K562 (cell line): ENCODE measurements around the gene HSDL2. TPM values are rescaled to one million over a fixed set of nuclear protein-coding genes. Genes with fewer than 3 reads are reported as not detected.

ENCODE experiments used
- ATF1 ChIP-seq, 2 experiments: fragments of 450-650 bp in 1 of 2; IDR thresholded peaks; 2 replicates each; pipeline ENCODE4 v1.6.1; 2016; ENCODE audit warnings: missing compliant biosample characterization in 1 of 2, missing genetic modification characterization in 1 of 2
- CC2D1A ChIP-seq: fragments of 450-650 bp; IDR thresholded peaks from 2 replicates; pipeline ENCODE4 v1.6.1; 2017; ENCODE audit warnings: mild to moderate bottlenecking
- CCNT2 ChIP-seq: IDR thresholded peaks from 2 replicates; pipeline ENCODE4 v1.6.1; 2011; ENCODE audit warnings: borderline replicate concordance, low read depth, mild to moderate bottlenecking, moderate library complexity, mixed read lengths, low read length; ENCODE audit not compliant: insufficient read length; ENCODE audit errors: extremely low read depth
- CHD2 ChIP-seq: IDR thresholded peaks from 2 replicates; pipeline ENCODE4 v1.6.1; 2011; ENCODE audit warnings: low read depth, low read length
- EGR1 ChIP-seq: fragments of 450-650 bp; conservative IDR thresholded peaks from 2 replicates; pipeline ENCODE4 v1.6.1; 2017; ENCODE audit warnings: mild to moderate bottlenecking
- FOXJ2 ChIP-seq: fragments of 200-800 bp; sonication (Bioruptor generic); IDR thresholded peaks from 2 replicates; pipeline ENCODE4 v1.6.1; 2016; ENCODE audit warnings: missing genetic modification characterization, missing compliant biosample characterization
- HDGF ChIP-seq: fragments of 450-650 bp; IDR thresholded peaks from 2 replicates; pipeline ENCODE4 v1.6.1; 2016
- KAT8 ChIP-seq: fragments of 450-650 bp; IDR thresholded peaks from 2 replicates; pipeline ENCODE4 v1.6.1; 2016; ENCODE audit warnings: low read depth, mild to moderate bottlenecking
- LEF1 ChIP-seq: fragments of 450-650 bp; IDR thresholded peaks from 2 replicates; pipeline ENCODE4 v1.6.1; 2016; ENCODE audit warnings: mild to moderate bottlenecking
- MTA3 ChIP-seq: fragments of 450-650 bp; formaldehyde crosslinking; IDR thresholded peaks from 2 replicates; pipeline ENCODE4 v1.6.1; 2017; ENCODE audit warnings: mild to moderate bottlenecking, borderline replicate concordance
- NFATC3 ChIP-seq: fragments of 450-650 bp; IDR thresholded peaks from 2 replicates; pipeline ENCODE4 v1.6.1; 2017; ENCODE audit warnings: mild to moderate bottlenecking
- NR2C1 ChIP-seq, 2 experiments: fragments of 450-650 bp; IDR thresholded peaks; 2 replicates each; pipeline ENCODE4 v1.6.1; 2017; ENCODE audit warnings: mild to moderate bottlenecking in 2 of 2, antibody characterized with exemption in 1 of 2, inconsistent platforms in 1 of 2, missing compliant biosample characterization in 1 of 2, missing genetic modification characterization in 1 of 2
- PHF20 ChIP-seq: fragments of 450-650 bp; IDR thresholded peaks from 2 replicates; pipeline ENCODE4 v1.6.1; 2018; ENCODE audit not compliant: partially characterized antibody
- SMARCA5 ChIP-seq: fragments of 450-650 bp; IDR thresholded peaks from 2 replicates; pipeline ENCODE4 v1.6.1; 2016
- SREBF2 ChIP-seq: sonication (generic); formaldehyde crosslinking; IDR thresholded peaks from 2 replicates; pipeline ENCODE4 v1.4.0; 2020; ENCODE audit warnings: mild to moderate bottlenecking, missing genetic modification reagents
- TAF7 ChIP-seq: fragments of 450-650 bp; IDR thresholded peaks from 2 replicates; pipeline ENCODE4 v1.6.1; 2016; ENCODE audit warnings: missing genetic modification characterization, missing compliant biosample characterization
- U2AF2 ChIP-seq: fragments of 200-400 bp; formaldehyde crosslinking; optimal IDR thresholded peaks from 2 replicates; pipeline ENCODE3; 2017; ENCODE audit warnings: low read depth, mild to moderate bottlenecking, low read length
- ZEB2 ChIP-seq: fragments of 450-650 bp; IDR thresholded peaks from 2 replicates; pipeline ENCODE4 v1.6.1; 2016
- polyA plus RNA-seq, 8 experiments: library from polyadenylated mRNA; depleted of rRNA in 4 of 8; stranded (reverse) in 5 of 8; unstranded in 3 of 8; fragments of >200 nt; fragmentation: Nextera tagmentation in 2 of 8; fragmentation: Illumina TruSeq in 1 of 8; extraction: Ambion mirVana in 2 of 8; extraction: Trizol in 1 of 8; gene quantifications; 2 replicates each; pipeline versions ENCODE4 v1.2.1 to v1.2.3, GENCODE V29; 2011 to 2014; ENCODE audit warnings: inconsistent platforms in 1 of 8, missing spikeins in 1 of 8
- total RNA-seq, 7 experiments: library from RNA; depleted of rRNA in 6 of 7; stranded (reverse); fragments of >200 nt in 6 of 7; fragmentation: Illumina TruSeq in 2 of 7; extraction: Trizol in 2 of 7; gene quantifications; 2 replicates each; pipeline versions ENCODE4 v1.2.1 to v1.2.3, GENCODE V29; 2011 to 2021; ENCODE audit warnings: low replicate concordance in 1 of 7
- TF ChIP-seq, protein P1 (sequence below): fragments of 450-650 bp; IDR thresholded peaks from 2 replicates; pipeline ENCODE4 v1.6.1; 2017; ENCODE audit warnings: antibody characterized with exemption, mild to moderate bottlenecking
- TF ChIP-seq, protein P2 (sequence below), 2 experiments: fragments of 450-650 bp in 1 of 2; sonication (generic) in 1 of 2; formaldehyde crosslinking; conservative IDR thresholded peaks; 2 replicates each; pipeline versions ENCODE4 v1.4.0 to v1.8.1; 2020 to 2022; ENCODE audit warnings: mild to moderate bottlenecking in 1 of 2, missing genetic modification reagents in 1 of 2
- TF ChIP-seq, protein P3 (sequence below), 2 experiments: fragments of 450-650 bp in 1 of 2; sonication (generic) in 1 of 2; formaldehyde crosslinking in 1 of 2; IDR thresholded peaks in 1 of 2; conservative IDR thresholded peaks in 1 of 2; 2 replicates each; pipeline versions ENCODE4 v1.6.1 to v1.8.1; 2016 to 2023; ENCODE audit warnings: mild to moderate bottlenecking in 2 of 2, moderate library complexity in 2 of 2, inconsistent platforms in 1 of 2, missing genetic modification reagents in 1 of 2
- TF ChIP-seq, protein P4 (sequence below): sonication (generic); formaldehyde crosslinking; IDR thresholded peaks from 2 replicates; pipeline ENCODE4 v1.8.0; 2022; ENCODE audit warnings: mild to moderate bottlenecking, missing genetic modification reagents
- TF ChIP-seq, protein P5 (sequence below): fragments of 250-450 bp; sonication (Bioruptor Pico); IDR thresholded peaks from 2 replicates; pipeline ENCODE4 v1.5.0; 2021

HSDL2 gene
- total and polyA plus RNA-seq, 9 of the 15 experiments (the other 6 are each of a cell fraction or from before 2014, with no cell fraction given), result 22.8 to 74.1 (median 35.6) TPM

DNA sequence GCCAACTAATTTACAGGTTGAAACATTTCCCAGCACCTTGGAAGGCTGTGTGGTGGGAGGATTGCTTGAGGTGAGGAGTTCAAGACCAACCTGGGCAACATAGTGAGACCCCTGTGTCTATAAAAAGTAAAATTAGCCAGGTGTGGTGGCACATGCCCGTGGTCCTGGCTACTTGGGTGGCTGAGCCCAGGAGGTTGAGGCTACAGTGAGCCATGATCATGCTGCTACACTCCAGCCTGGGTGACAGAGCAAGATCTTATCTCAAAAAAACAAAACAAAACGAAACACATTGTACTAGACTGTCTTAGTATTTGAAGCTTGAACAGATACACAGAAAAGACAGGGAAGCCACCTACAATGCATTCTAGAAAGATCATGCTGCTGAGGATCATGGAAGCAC is 2.8 kb upstream of the HSDL2 start (continued):
- 0 out of 2 replicates have a peak, but pooled peaks have one; percentile 10 for TF ChIP-seq TAF7 (tag)
- TF ChIP-seq, protein P1, sequence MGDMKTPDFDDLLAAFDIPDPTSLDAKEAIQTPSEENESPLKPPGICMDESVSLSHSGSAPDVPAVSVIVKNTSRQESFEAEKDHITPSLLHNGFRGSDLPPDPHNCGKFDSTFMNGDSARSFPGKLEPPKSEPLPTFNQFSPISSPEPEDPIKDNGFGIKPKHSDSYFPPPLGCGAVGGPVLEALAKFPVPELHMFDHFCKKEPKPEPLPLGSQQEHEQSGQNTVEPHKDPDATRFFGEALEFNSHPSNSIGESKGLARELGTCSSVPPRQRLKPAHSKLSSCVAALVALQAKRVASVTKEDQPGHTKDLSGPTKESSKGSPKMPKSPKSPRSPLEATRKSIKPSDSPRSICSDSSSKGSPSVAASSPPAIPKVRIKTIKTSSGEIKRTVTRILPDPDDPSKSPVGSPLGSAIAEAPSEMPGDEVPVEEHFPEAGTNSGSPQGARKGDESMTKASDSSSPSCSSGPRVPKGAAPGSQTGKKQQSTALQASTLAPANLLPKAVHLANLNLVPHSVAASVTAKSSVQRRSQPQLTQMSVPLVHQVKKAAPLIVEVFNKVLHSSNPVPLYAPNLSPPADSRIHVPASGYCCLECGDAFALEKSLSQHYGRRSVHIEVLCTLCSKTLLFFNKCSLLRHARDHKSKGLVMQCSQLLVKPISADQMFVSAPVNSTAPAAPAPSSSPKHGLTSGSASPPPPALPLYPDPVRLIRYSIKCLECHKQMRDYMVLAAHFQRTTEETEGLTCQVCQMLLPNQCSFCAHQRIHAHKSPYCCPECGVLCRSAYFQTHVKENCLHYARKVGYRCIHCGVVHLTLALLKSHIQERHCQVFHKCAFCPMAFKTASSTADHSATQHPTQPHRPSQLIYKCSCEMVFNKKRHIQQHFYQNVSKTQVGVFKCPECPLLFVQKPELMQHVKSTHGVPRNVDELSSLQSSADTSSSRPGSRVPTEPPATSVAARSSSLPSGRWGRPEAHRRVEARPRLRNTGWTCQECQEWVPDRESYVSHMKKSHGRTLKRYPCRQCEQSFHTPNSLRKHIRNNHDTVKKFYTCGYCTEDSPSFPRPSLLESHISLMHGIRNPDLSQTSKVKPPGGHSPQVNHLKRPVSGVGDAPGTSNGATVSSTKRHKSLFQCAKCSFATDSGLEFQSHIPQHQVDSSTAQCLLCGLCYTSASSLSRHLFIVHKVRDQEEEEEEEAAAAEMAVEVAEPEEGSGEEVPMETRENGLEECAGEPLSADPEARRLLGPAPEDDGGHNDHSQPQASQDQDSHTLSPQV, result peak; percentile 87
- TF ChIP-seq, protein P2, sequence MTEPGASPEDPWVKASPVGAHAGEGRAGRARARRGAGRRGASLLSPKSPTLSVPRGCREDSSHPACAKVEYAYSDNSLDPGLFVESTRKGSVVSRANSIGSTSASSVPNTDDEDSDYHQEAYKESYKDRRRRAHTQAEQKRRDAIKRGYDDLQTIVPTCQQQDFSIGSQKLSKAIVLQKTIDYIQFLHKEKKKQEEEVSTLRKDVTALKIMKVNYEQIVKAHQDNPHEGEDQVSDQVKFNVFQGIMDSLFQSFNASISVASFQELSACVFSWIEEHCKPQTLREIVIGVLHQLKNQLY (CRISPR knock-in tag; conservative IDR thresholded peaks at IDR 0.05), result no peak
- no peak for TF ChIP-seq SMARCA5
- no peak for TF ChIP-seq SREBF2
- peak; percentile 61 for TF ChIP-seq ZEB2
- no peak for TF ChIP-seq CHD2
- peak; percentile 69 for TF ChIP-seq LEF1
- TF ChIP-seq MTA3, result peak; percentile 32; the same call in 1 of the 2 replicates
- TF ChIP-seq, protein P3, sequence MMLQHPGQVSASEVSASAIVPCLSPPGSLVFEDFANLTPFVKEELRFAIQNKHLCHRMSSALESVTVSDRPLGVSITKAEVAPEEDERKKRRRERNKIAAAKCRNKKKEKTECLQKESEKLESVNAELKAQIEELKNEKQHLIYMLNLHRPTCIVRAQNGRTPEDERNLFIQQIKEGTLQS (IDR thresholded peaks at IDR 0.05), result peak; percentile 7; the same call in 1 of the 2 replicates
- TF ChIP-seq, protein P3 (CRISPR knock-in tag; conservative IDR thresholded peaks at IDR 0.05), result no peak
- no peak for TF ChIP-seq CC2D1A
- TF ChIP-seq HDGF, result peak; percentile 63; the same call in 1 of the 2 replicates
- no peak for TF ChIP-seq NFATC3
- no peak for TF ChIP-seq ATF1 (CRISPR knock-in tag; IDR thresholded peaks at IDR 0.05)
- TF ChIP-seq ATF1 (tag; IDR thresholded peaks at IDR 0.05), result peak; percentile 30; the same call in 1 of the 2 replicates
- no peak for TF ChIP-seq NR2C1 (IDR thresholded peaks at IDR 0.05)
- TF ChIP-seq NR2C1 (tag; IDR thresholded peaks at IDR 0.05), result 0 out of 2 replicates have a peak, but pooled peaks have one; percentile 33
- TF ChIP-seq, protein P4, sequence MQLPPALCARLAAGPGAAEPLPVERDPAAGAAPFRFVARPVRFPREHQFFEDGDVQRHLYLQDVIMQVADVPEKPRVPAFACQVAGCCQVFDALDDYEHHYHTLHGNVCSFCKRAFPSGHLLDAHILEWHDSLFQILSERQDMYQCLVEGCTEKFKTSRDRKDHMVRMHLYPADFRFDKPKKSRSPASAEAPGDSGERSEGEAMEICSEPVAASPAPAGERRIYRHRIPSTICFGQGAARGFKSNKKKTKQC (CRISPR knock-in tag), result no peak
- TF ChIP-seq FOXJ2 (tag), result 0 out of 2 replicates have a peak, but pooled peaks have one; percentile 27
- TF ChIP-seq, protein P5, sequence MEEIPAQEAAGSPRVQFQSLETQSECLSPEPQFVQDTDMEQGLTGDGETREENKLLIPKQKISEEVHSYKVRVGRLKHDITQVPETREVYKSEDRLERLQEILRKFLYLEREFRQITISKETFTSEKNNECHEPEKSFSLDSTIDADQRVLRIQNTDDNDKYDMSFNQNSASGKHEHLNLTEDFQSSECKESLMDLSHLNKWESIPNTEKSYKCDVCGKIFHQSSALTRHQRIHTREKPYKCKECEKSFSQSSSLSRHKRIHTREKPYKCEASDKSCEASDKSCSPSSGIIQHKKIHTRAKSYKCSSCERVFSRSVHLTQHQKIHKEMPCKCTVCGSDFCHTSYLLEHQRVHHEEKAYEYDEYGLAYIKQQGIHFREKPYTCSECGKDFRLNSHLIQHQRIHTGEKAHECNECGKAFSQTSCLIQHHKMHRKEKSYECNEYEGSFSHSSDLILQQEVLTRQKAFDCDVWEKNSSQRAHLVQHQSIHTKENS (CRISPR knock-in tag), result no peak
- TF ChIP-seq KAT8, result no peak
- TF ChIP-seq U2AF2, result no peak
- TF ChIP-seq EGR1, result no peak
- no peak for TF ChIP-seq CCNT2
- no peak for TF ChIP-seq PHF20
